Endodermal cell (in vitro differentiated cells): ENCODE results near the gene CCND1. TPM values are rescaled to one million over a fixed set of nuclear protein-coding genes. Genes with fewer than 3 reads are reported as not detected.

Experiments used
- DNase-seq: peaks from one replicate; pipeline ENCODE4 v3.0.0-alpha.2; 2017
- H3K27ac ChIP-seq: 2 replicates; pipeline ENCODE4 v1.5.1; 2013; ENCODE audit warnings: mild to moderate bottlenecking, low read depth, low read length, moderate library complexity
- H3K27me3 ChIP-seq: 2 replicates; pipeline ENCODE4 v1.6.1; 2013; ENCODE audit warnings: mild to moderate bottlenecking, low read length, moderate library complexity; ENCODE audit not compliant: insufficient read depth, control insufficient read depth, poor library complexity, severe bottlenecking
- H3K36me3 ChIP-seq: 2 replicates; pipeline ENCODE4 v1.7.0; 2013; ENCODE audit warnings: mild to moderate bottlenecking, low read length, moderate library complexity; ENCODE audit not compliant: control insufficient read depth, insufficient read depth
- H3K4me1 ChIP-seq: one replicate; pipeline ENCODE4 v1.7.0; 2013; ENCODE audit warnings: low read length; ENCODE audit not compliant: control insufficient read depth, insufficient read depth
- H3K4me3 ChIP-seq: 2 replicates; pipeline ENCODE4 v1.5.1; 2013; ENCODE audit warnings: mild to moderate bottlenecking, low read length, moderate library complexity
- H3K9ac ChIP-seq: 2 replicates; pipeline ENCODE4 v1.6.1; 2013; ENCODE audit warnings: mild to moderate bottlenecking, low read length, moderate library complexity; ENCODE audit not compliant: poor library complexity, severe bottlenecking; ENCODE audit errors: extremely low read depth
- H3K9me3 ChIP-seq: 2 replicates; pipeline ENCODE4 v1.6.1; 2013; ENCODE audit warnings: mild to moderate bottlenecking, low read length, moderate library complexity; ENCODE audit not compliant: control insufficient read depth
- H3K27ac Mint-ChIP-seq: 2 replicates; pipeline ENCODE4 v1.8.0; 2020; ENCODE audit warnings: mixed read lengths
- H3K27me3 Mint-ChIP-seq: 2 replicates; pipeline ENCODE4 v1.8.0; 2021; ENCODE audit warnings: mild to moderate bottlenecking, mixed read lengths; ENCODE audit not compliant: insufficient read depth
- H3K36me3 Mint-ChIP-seq: 2 replicates; pipeline ENCODE4 v1.8.0; 2020; ENCODE audit warnings: low read depth, mixed read lengths
- H3K4me1 Mint-ChIP-seq: 2 replicates; pipeline ENCODE4 v1.8.0; 2020; ENCODE audit warnings: mixed read lengths
- H3K4me3 Mint-ChIP-seq: 2 replicates; pipeline ENCODE4 v1.8.0; 2020; ENCODE audit warnings: mild to moderate bottlenecking, moderate library complexity, mixed read lengths
- H3K9me3 Mint-ChIP-seq: 2 replicates; pipeline ENCODE4 v1.8.0; 2020; ENCODE audit warnings: mild to moderate bottlenecking, mixed read lengths
- CTCF ChIP-seq: fragments of 200-600 bp; sonication (generic); conservative IDR thresholded peaks from 2 replicates; pipeline ENCODE4 v1.5.0; 2021; ENCODE audit warnings: antibody characterized with exemption, mild to moderate bottlenecking
- WGBS, 2 experiments: methylation state at CpG; one replicate each; pipeline versions ENCODE4 v1.1.5 to v1.1.7; 2013; ENCODE audit warnings: missing lambda C conversion rate in 2 of 2, mixed read lengths in 1 of 2; ENCODE audit not compliant: insufficient coverage in 1 of 2, insufficient read length in 1 of 2; 5-methylcytosine and 5-hydroxymethylcytosine counted together
- total RNA-seq, 2 donors: library from RNA; stranded (reverse); fragmentation: NEBNext Ultra II Directional in 1 of 2; extraction: Animal tissue kit (Norgen Biotek cat#: 25700) in 1 of 2; gene quantifications; 2 replicates in 1 of 2; 3 replicates in 1 of 2; pipeline ENCODE4 v1.2.1, GENCODE V29; 2021

Gene CCND1
- total RNA-seq, 2 donors from 2014 or later, result 65.7 to 214 TPM

GRCh38 chr11:69636512-69637197 is 4.3 kb upstream of the CCND1 start:
- Mint-ChIP-seq H3K27me3 (peaks cover 7% of the 10 kb centered on the region), H3K4me1 (peaks cover 22% of the 10 kb centered on the region), H3K36me3 (no peaks in the 10 kb centered on the region), H3K9me3 (no peaks in the 10 kb centered on the region), H3K27ac (peak overlapping the region; percentile 64), H3K4me3 (peak overlapping the region; percentile 93)
- Histone ChIP-seq H3K9me3 (no peaks in the 10 kb centered on the region), H3K36me3 (no peaks in the 10 kb centered on the region), H3K27me3 (peaks cover 33% of the 10 kb centered on the region), H3K9ac (no peak overlapping the region), H3K4me1 (peaks cover 11% of the 10 kb centered on the region), H3K4me3 (peak overlapping the region; percentile 79), H3K27ac (no peak overlapping the region)
- 2% methylated on average over 40 to 63 of the region's 63 CpGs for WGBS, 2 experiments
- TF ChIP-seq CTCF, result no peak
- peak; percentile 93 for DNase-seq

- peak; percentile 83 for DNase-seq
- no peak overlapping the region for H3K27ac ChIP-seq
- H3K9ac ChIP-seq, result no peak overlapping the region
Measured at GRCh38 chr11:69637198-69637940, 3.6 kb upstream of the CCND1 start.

More at GRCh38 chr11:69637198-69637940, 3.6 kb upstream of the CCND1 start:
- Mint-ChIP-seq H3K4me1 (peaks cover 22% of the 10 kb centered on the region), H3K27ac (peak overlapping the region; percentile 98), H3K36me3 (no peaks in the 10 kb centered on the region), H3K27me3 (peaks cover 7% of the 10 kb centered on the region), H3K4me3 (peak overlapping the region; percentile 93), H3K9me3 (no peaks in the 10 kb centered on the region)
- TF ChIP-seq CTCF, result no peak
- WGBS, 2 experiments, result 4 to 6% methylated on average over 30 to 67 of the region's 67 CpGs
- Histone ChIP-seq H3K4me3 (peak overlapping the region; percentile 79), H3K36me3 (no peaks in the 10 kb centered on the region), H3K9me3 (no peaks in the 10 kb centered on the region), H3K27me3 (peaks cover 40% of the 10 kb centered on the region), H3K4me1 (peaks cover 11% of the 10 kb centered on the region)
